ENCODE measurements around the gene TNFRSF13B. TPM values are rescaled to one million over a fixed set of nuclear protein-coding genes. Genes with fewer than 3 reads are reported as not detected.

The TNFRSF13B gene
- total RNA-seq, 4 donors from 2014 or later: 0.66 TPM; not detected in 3

DNA sequence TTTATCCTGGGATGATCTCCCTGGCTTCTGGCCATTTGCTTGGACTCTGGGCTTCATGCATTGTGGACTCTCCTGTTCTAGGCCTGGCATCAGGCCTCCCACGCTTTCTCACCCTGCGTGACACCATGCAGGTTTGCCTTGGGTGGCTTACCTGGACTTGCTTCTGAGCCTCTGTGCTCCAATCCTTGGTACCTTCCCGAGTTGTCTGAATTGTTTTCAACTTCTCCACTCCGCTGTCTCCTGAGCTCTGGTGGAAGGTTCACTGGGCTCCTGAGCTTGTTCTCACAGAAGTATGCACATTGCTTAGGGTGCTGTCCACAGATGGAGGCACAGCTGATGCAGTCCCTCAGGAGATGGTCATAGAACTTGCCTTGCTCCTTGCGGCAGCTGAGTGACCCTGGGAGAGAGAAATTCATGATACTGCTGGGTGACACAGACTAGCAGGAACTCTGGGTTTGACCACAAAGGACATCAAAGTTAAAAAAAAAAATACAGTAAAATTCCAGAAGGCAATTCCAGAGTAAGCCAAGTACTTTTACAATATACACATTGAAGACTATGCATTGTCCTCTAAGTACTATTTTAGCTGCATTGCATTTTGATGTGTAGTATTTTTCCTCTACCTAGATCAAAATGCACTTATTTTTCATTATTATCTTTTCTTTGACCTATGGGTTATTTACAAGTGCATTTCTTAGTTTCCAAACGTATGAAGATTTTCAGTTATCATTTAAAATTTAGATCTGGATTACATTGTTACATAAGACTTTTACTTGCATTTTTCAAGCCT is 23.1 kb downstream of the TNFRSF13B start:
- Histone ChIP-seq H3K27me3 (peaks cover 0 to 41% (median 0%) of the 10 kb centered on the region in 4 donors), H3K9me3 (peaks cover 0 to 16% (median 12%) of the 10 kb centered on the region in 4 donors), H3K36me3 (no peaks in the 10 kb centered on the region), H3K4me1 (no peaks in the 10 kb centered on the region), H3K27ac (replicated peaks in 1 of 4) (no peak overlapping the region), H3K4me3 (no peak overlapping the region)
- no peak for DNase-seq (ENCODE audit: extremely low spot score)
- no peak for TF ChIP-seq POLR2A (IDR thresholded peaks at IDR 0.05; ENCODE audit: low read depth)
- TF ChIP-seq, protein P1, sequence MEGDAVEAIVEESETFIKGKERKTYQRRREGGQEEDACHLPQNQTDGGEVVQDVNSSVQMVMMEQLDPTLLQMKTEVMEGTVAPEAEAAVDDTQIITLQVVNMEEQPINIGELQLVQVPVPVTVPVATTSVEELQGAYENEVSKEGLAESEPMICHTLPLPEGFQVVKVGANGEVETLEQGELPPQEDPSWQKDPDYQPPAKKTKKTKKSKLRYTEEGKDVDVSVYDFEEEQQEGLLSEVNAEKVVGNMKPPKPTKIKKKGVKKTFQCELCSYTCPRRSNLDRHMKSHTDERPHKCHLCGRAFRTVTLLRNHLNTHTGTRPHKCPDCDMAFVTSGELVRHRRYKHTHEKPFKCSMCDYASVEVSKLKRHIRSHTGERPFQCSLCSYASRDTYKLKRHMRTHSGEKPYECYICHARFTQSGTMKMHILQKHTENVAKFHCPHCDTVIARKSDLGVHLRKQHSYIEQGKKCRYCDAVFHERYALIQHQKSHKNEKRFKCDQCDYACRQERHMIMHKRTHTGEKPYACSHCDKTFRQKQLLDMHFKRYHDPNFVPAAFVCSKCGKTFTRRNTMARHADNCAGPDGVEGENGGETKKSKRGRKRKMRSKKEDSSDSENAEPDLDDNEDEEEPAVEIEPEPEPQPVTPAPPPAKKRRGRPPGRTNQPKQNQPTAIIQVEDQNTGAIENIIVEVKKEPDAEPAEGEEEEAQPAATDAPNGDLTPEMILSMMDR (IDR thresholded peaks at IDR 0.05): no peak
- TF ChIP-seq POLR2AphosphoS5 (IDR thresholded peaks at IDR 0.05): no peak
- no peak for TF ChIP-seq EP300 (IDR thresholded peaks at IDR 0.05)
- intact Hi-C loops (cut with DNase I): no loop called here
- WGBS: 93% methylated on average over 6 of the region's 6 CpGs

DNA sequence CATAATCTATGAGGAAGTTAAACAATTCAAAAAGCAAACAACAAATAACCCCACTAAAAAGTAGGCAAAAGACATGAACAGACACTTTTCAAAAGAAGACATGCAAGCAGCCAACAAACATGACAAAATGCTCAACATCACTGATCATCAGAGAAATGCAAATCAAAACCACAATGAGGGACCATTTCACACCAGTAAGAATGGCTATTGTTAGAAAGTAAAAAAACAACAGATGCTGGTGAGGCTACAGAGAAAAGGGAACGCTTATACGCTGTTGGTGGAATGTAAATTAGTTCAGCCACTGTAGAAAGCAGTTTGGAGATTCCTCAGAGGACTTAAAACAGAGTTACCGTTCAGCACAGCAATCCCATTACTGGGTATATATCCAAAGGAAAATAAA is 24.4 kb downstream of the TNFRSF13B start:
- H3K36me3 ChIP-seq: no peaks in the 10 kb centered on the region
- H3K4me1 ChIP-seq: no peaks in the 10 kb centered on the region
- no peak overlapping the region for H3K27ac ChIP-seq (replicated peaks in 1 of 4)
- WGBS: 60% methylated on average over 3 of the region's 3 CpGs
- peaks cover 0 to 16% (median 12%) of the 10 kb centered on the region in 4 donors for H3K9me3 ChIP-seq
- no peak overlapping the region for H3K4me3 ChIP-seq
- no peak for DNase-seq (ENCODE audit: extremely low spot score)
- intact Hi-C loops (cut with DNase I): no loop called here
- no peak for TF ChIP-seq POLR2AphosphoS5 (IDR thresholded peaks at IDR 0.05)
- TF ChIP-seq, protein P1 (IDR thresholded peaks at IDR 0.05): no peak
- TF ChIP-seq EP300 (IDR thresholded peaks at IDR 0.05): no peak
- no peak for TF ChIP-seq POLR2A (IDR thresholded peaks at IDR 0.05; ENCODE audit: low read depth)
- peaks cover 0 to 40% (median 0%) of the 10 kb centered on the region in 4 donors for H3K27me3 ChIP-seq

DNA sequence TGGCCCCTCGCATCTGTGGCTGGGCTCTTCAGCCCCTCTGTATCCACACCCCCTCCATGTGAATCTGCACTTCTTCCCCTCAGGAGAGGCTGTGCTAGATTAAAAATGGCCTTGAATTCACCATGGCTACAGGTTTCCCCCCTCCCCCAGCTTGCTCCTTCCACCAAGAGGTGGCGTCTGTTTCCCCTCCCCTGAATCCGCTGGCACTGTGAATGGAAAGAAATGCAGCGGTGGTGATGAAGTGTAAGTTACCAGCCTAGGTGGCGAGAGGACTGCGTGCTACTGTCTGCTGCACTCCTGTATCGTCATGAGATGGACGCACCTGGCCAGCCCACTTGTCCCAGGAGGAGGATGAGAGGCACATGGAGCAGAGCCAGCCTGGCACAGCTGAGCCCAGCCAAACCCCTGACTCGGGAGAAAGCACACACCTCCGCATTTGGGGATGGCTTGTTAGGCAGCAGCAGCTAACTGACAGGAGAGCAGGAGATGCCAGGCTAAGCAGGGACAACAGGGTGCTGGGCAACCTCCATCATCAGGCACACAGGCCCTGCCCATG is 26.2 kb downstream of the TNFRSF13B start:
- intact Hi-C loops (cut with DNase I): no loop called here
- no peaks in the 10 kb centered on the region for H3K36me3 ChIP-seq
- H3K27ac ChIP-seq (replicated peaks in 1 of 4): no peak overlapping the region
- TF ChIP-seq, protein P1 (IDR thresholded peaks at IDR 0.05): no peak
- TF ChIP-seq EP300 (IDR thresholded peaks at IDR 0.05): no peak
- no peak for TF ChIP-seq POLR2AphosphoS5 (IDR thresholded peaks at IDR 0.05)
- no peak for TF ChIP-seq POLR2A (IDR thresholded peaks at IDR 0.05; ENCODE audit: low read depth)
- no peak for DNase-seq (ENCODE audit: extremely low spot score)
- no peak overlapping the region for H3K4me3 ChIP-seq
- H3K9me3 ChIP-seq: peaks cover 0 to 16% (median 12%) of the 10 kb centered on the region in 4 donors
- peaks cover 0 to 34% (median 0%) of the 10 kb centered on the region in 4 donors for H3K27me3 ChIP-seq
- 44% methylated on average over 4 of the region's 10 CpGs for WGBS
- H3K4me1 ChIP-seq: no peaks in the 10 kb centered on the region

DNA sequence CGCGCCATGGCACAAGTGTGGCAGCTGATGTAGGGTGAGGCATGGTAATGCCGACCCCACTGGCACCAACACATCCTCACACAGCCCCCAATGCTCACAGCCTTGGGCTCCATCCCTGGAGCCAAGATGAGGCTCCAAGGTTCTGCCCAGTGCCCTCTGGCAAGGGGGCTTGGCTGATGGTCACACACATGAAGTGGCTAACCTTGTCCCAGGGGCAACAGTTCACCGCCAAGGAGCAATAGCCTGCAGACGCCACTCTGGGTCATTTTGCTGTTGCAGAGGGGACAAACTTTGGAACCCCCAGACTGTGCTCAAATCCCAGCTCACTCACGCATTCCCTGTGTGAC is 26.8 kb downstream of the TNFRSF13B start:
- WGBS: 87% methylated on average over 6 of the region's 6 CpGs
- DNase-seq (ENCODE audit: extremely low spot score): no peak

More for the DNA sequence above, 26.8 kb downstream of the TNFRSF13B start:
- intact Hi-C loops (cut with DNase I): no loop called here
- Histone ChIP-seq H3K36me3 (no peaks in the 10 kb centered on the region), H3K27me3 (peaks cover 0 to 34% (median 0%) of the 10 kb centered on the region in 4 donors), H3K9me3 (peaks cover 0 to 16% (median 12%) of the 10 kb centered on the region in 4 donors), H3K27ac (replicated peaks in 1 of 4) (no peak overlapping the region), H3K4me3 (no peak overlapping the region), H3K4me1 (no peaks in the 10 kb centered on the region)
- TF ChIP-seq, protein P1 (IDR thresholded peaks at IDR 0.05): no peak
- TF ChIP-seq EP300 (IDR thresholded peaks at IDR 0.05) (no peak), POLR2AphosphoS5 (IDR thresholded peaks at IDR 0.05) (no peak), POLR2A (IDR thresholded peaks at IDR 0.05; ENCODE audit: low read depth) (no peak)

Data from esophagus muscularis mucosa (tissue), 4 donors.